Ascending aorta (tissue), 2 donors: Measurements from ENCODE around the gene MAML2. TPM values are rescaled to one million over a fixed set of nuclear protein-coding genes. Genes with fewer than 3 reads are reported as not detected.

Experiments
- DNase-seq, 2 donors: peaks; one replicate each; pipeline ENCODE4 v3.0.0-alpha.2; 2019; ENCODE audit warnings: low spot score in 2 of 2
- H3K27ac ChIP-seq, 2 donors: fragments of 200-600 bp; sonication (generic); one replicate each; pipeline ENCODE4 v1.5.1; 2016 to 2017; ENCODE audit warnings: mild to moderate bottlenecking in 1 of 2
- H3K27me3 ChIP-seq: fragments of 200-600 bp; sonication (generic); one replicate; pipeline ENCODE4 v1.5.1; 2017
- H3K36me3 ChIP-seq, 2 donors: fragments of 200-600 bp; sonication (generic); one replicate each; pipeline ENCODE4 v1.5.1; 2016
- H3K4me1 ChIP-seq, 2 donors: fragments of 200-600 bp; sonication (generic); one replicate each; pipeline ENCODE4 v1.5.1; 2016 to 2017; ENCODE audit warnings: mild to moderate bottlenecking in 1 of 2
- H3K4me3 ChIP-seq, 2 donors: fragments of 200-600 bp; sonication (generic); one replicate each; pipeline ENCODE4 v1.5.1; 2016 to 2017; ENCODE audit warnings: mild to moderate bottlenecking in 1 of 2
- H3K9me3 ChIP-seq, 2 donors: fragments of 200-600 bp; sonication (generic); one replicate each; pipeline ENCODE4 v1.5.1; 2016
- CTCF ChIP-seq, 3 experiments: fragments of 200-600 bp in 2 of 3; fragments of 450-650 bp in 1 of 3; sonication (generic) in 2 of 3; IDR thresholded peaks; one replicate each; pipeline ENCODE4 v1.5.1; 2016 to 2019; ENCODE audit warnings: antibody characterized with exemption in 3 of 3, mild to moderate bottlenecking in 1 of 3, moderate library complexity in 1 of 3
- intact Hi-C: fragments of 100-400 bp; cut with DNase I; formaldehyde crosslinking; loops from one replicate; pipeline ENCODE4 v1.15.1; 2023
- total RNA-seq: library from RNA; depleted of rRNA; stranded (reverse); fragments of >200 nt; gene quantifications from one replicate; pipeline ENCODE4 v1.1.0, GENCODE V29; 2016

MAML2 gene
- total RNA-seq, 1 donor from 2014 or later = 13.2 TPM

- Histone ChIP-seq H3K4me1 (peaks cover 9 to 49% of the 10 kb centered on the region in 2 donors), H3K27me3 (no peaks in the 10 kb centered on the region), H3K36me3 (no peaks in the 10 kb centered on the region), H3K4me3 (no peak overlapping the region), H3K27ac (peak overlapping the region; percentile 1 to 29), H3K9me3 (no peaks in the 10 kb centered on the region)
- TF ChIP-seq CTCF (IDR thresholded peaks at IDR 0.05) = no peak
- no peak for DNase-seq
- intact Hi-C loops = no loop called here
Observed at GRCh38 chr11:96317571-96317970, 25.4 kb downstream of the MAML2 start.

- no peak overlapping the region for H3K4me3 ChIP-seq
- peaks cover 9 to 45% of the 10 kb centered on the region in 2 donors for H3K4me1 ChIP-seq
- H3K27me3 ChIP-seq = no peaks in the 10 kb centered on the region
- no peak for TF ChIP-seq CTCF (IDR thresholded peaks at IDR 0.05)
- intact Hi-C loops = no loop called here
- no peaks in the 10 kb centered on the region for H3K36me3 ChIP-seq
- DNase-seq = no peak
- H3K9me3 ChIP-seq = no peaks in the 10 kb centered on the region
- H3K27ac ChIP-seq = peak overlapping the region in 1 of 2 donors; percentile 1
Observed at GRCh38 chr11:96316869-96317268, 26.1 kb downstream of the MAML2 start.

- H3K27ac ChIP-seq = no peak overlapping the region
- no peak for DNase-seq
- H3K4me1 ChIP-seq = peaks cover 9 to 53% of the 10 kb centered on the region in 2 donors
- no peaks in the 10 kb centered on the region for H3K9me3 ChIP-seq
- no peaks in the 10 kb centered on the region for H3K27me3 ChIP-seq
- no peaks in the 10 kb centered on the region for H3K36me3 ChIP-seq
- intact Hi-C loops = no loop called here
- no peak for TF ChIP-seq CTCF (IDR thresholded peaks at IDR 0.05)
- no peak overlapping the region for H3K4me3 ChIP-seq
Observed at GRCh38 chr11:96315476-96315875, 27.5 kb downstream of the MAML2 start.

- Histone ChIP-seq H3K4me1 (peaks cover 9 to 53% of the 10 kb centered on the region in 2 donors), H3K36me3 (no peaks in the 10 kb centered on the region), H3K9me3 (no peaks in the 10 kb centered on the region), H3K27ac (peak overlapping the region; percentile 35 to 68), H3K27me3 (no peaks in the 10 kb centered on the region), H3K4me3 (no peak overlapping the region)
- no peak for TF ChIP-seq CTCF (IDR thresholded peaks at IDR 0.05)
- no peak for DNase-seq
- intact Hi-C loops = no loop called here
Observed at GRCh38 chr11:96314326-96315020, 28.5 kb downstream of the MAML2 start.

GRCh38 chr11:96313163-96313562 lies 29.8 kb downstream of the MAML2 start:
- TF ChIP-seq CTCF (IDR thresholded peaks at IDR 0.05) = no peak
- DNase-seq = no peak
- Histone ChIP-seq H3K27me3 (no peaks in the 10 kb centered on the region), H3K27ac (peak overlapping the region in 1 of 2 donors; percentile 35), H3K4me1 (peaks cover 11 to 56% of the 10 kb centered on the region in 2 donors), H3K4me3 (no peak overlapping the region), H3K36me3 (no peaks in the 10 kb centered on the region), H3K9me3 (no peaks in the 10 kb centered on the region)
- intact Hi-C loops = no loop called here
